Measurements from ENCODE around the gene BMPR1A. TPM values are rescaled to one million over a fixed set of nuclear protein-coding genes. Genes with fewer than 3 reads are reported as not detected.

The BMPR1A gene
- total and polyA plus RNA-seq, 2 of the 4 experiments (the other 2 are of a cell fraction) = 15.9 to 93.7 TPM

DNA sequence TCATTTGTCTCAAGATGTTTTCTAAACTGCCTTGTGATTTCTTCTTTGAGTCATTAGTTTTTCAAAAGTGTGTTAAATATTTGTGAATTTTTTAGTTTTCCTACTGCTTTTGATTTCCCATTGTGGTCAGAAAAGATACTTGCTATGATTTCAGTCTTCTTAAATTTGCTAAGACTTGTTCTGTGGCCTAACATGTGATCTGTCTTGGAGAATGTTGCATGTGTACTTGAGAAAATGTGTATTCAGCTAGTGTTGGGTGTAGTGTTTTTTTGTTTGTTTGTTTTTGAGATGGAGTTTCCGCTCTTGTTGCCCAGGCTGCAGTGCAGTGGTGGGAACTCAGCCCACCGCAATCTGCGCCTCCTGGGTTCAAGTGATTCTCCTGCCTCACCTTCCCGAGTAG, 28.6 kb downstream of the BMPR1A start:
- dilution Hi-C loops (cut with HindIII; ENCODE audit: low sequenced_read_pairs, unreplicated experiment) = no loop called here
- Histone ChIP-seq H3K4me2 (ENCODE audit: low read depth, low read length) (no peak overlapping the region), H3K27me3 (ENCODE audit: control insufficient read depth, insufficient read depth, low read length) (no peaks in the 10 kb centered on the region), H2AK9ac (replicated peaks; ENCODE audit: low read depth, low read length, poor library complexity) (no peak overlapping the region), H3K79me1 (ENCODE audit: low read depth in 1 of 2, low read length in 2 of 2) (peaks cover 20 to 65% of the 10 kb centered on the region in 2 experiments), H3K4ac (ENCODE audit: low read depth, low read length) (no peak overlapping the region), H3K27ac (ENCODE audit: insufficient read depth, low read length) (no peak overlapping the region), H3K36me3 (ENCODE audit: control insufficient read depth, insufficient read depth, low read length) (no peaks in the 10 kb centered on the region), H3K9ac (ENCODE audit: low read depth, low read length) (no peak overlapping the region), H3K4me3 (ENCODE audit: insufficient read depth, low read depth, low read length) (no peak overlapping the region), H3K23ac (ENCODE audit: low read depth, low read length) (no peak overlapping the region), H3K56ac (ENCODE audit: extremely low read depth, insufficient read depth, low read length) (no peak overlapping the region), H2BK15ac (ENCODE audit: low read depth, low read length) (no peak overlapping the region), H4K8ac (ENCODE audit: low read depth in 2 of 2, low read length in 2 of 2) (no peak overlapping the region), H2BK20ac (ENCODE audit: low read depth, low read length) (no peak overlapping the region), H3K14ac (replicated peaks; ENCODE audit: low read depth, low read length) (no peak overlapping the region), H4K5ac (ENCODE audit: low read depth, low read length) (no peak overlapping the region), H2BK120ac (ENCODE audit: low read depth, low read length) (no peak overlapping the region), H2AK5ac (ENCODE audit: low read depth, low read length) (no peak overlapping the region), H4K91ac (ENCODE audit: insufficient read depth, low read depth, low read length) (no peak overlapping the region), H3K9me3 (ENCODE audit: control insufficient read depth, insufficient read depth, low read length) (peaks cover 2% of the 10 kb centered on the region; the same call in 1 of the 2 replicates), H2BK5ac (ENCODE audit: low read depth, low read length, poor library complexity, severe bottlenecking) (no peak overlapping the region), H3K9me1 (ENCODE audit: insufficient read depth, low read length) (peaks cover 2% of the 10 kb centered on the region), H2AFZ (replicated peaks; ENCODE audit: low read length, poor library complexity) (no peak overlapping the region), H4K20me1 (ENCODE audit: insufficient read depth, low read length) (peaks cover 50% of the 10 kb centered on the region), H3K4me1 (ENCODE audit: control insufficient read depth, insufficient read depth, low read length) (peaks cover 7% of the 10 kb centered on the region), H3K18ac (ENCODE audit: low read depth, low read length) (no peak overlapping the region)
- ChIA-PET CTCF (no interaction called here), POLR2A (ENCODE audit: unreplicated experiment) (no interaction called here)
- DNase-seq (no peak), ATAC-seq (ENCODE audit: low read depth) (no peak)
- intact Hi-C loops (cut with micrococcal nuclease) = no loop called here
- BruUV-seq (replicated peaks) = no TSS peak
- in situ Hi-C loops (cut with MboI; ENCODE audit: low sequenced_read_pairs) = no loop called here
- TF ChIP-seq BHLHE40 (IDR thresholded peaks at IDR 0.05; ENCODE audit: low read depth, low read length) (no peak), MAZ (IDR thresholded peaks at IDR 0.05; ENCODE audit: borderline replicate concordance, low read depth, low read length) (no peak)
- TF ChIP-seq, protein P1, sequence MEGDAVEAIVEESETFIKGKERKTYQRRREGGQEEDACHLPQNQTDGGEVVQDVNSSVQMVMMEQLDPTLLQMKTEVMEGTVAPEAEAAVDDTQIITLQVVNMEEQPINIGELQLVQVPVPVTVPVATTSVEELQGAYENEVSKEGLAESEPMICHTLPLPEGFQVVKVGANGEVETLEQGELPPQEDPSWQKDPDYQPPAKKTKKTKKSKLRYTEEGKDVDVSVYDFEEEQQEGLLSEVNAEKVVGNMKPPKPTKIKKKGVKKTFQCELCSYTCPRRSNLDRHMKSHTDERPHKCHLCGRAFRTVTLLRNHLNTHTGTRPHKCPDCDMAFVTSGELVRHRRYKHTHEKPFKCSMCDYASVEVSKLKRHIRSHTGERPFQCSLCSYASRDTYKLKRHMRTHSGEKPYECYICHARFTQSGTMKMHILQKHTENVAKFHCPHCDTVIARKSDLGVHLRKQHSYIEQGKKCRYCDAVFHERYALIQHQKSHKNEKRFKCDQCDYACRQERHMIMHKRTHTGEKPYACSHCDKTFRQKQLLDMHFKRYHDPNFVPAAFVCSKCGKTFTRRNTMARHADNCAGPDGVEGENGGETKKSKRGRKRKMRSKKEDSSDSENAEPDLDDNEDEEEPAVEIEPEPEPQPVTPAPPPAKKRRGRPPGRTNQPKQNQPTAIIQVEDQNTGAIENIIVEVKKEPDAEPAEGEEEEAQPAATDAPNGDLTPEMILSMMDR (conservative IDR thresholded peaks at IDR 0.05; ENCODE audit: low read depth, low read length) = no peak
- no CpG with 5 or more reads among the region's 4 CpGs for WGBS, 2 experiments (ENCODE audit: extremely low coverage in 2 of 2, insufficient read length in 1 of 2)
